ENCODE data around the gene HDGF.

GRCh38 chr1:156796340-156797097 is 45.0 kb upstream of the HDGF start:
- no peak for TF ChIP-seq CTCF (IDR thresholded peaks at IDR 0.05)
- no peak for TF ChIP-seq POLR2A (IDR thresholded peaks at IDR 0.05)
